SK-N-SH treated with all-trans-retinoic acid at 6 μM for 48 hours (cell line): ENCODE data around the gene NR4A2.

Source experiments
- ATAC-seq: fragments of 200-7000 bp; cut with Tn5 transposase; 3 replicates; pipeline ENCODE4 v1.9.1; 2020; ENCODE audit warnings: mild to moderate bottlenecking, moderate library complexity
- ARNTL ChIP-seq: fragments of 450-650 bp; formaldehyde crosslinking; IDR thresholded peaks from 2 replicates; pipeline ENCODE4 v1.5.0; 2020; ENCODE audit warnings: low read depth, mild to moderate bottlenecking, moderate library complexity, borderline replicate concordance
- BACH2 ChIP-seq: fragments of 250-450 bp; sonication (Bioruptor Pico); IDR thresholded peaks from 2 replicates; pipeline ENCODE4 v1.9.0; 2021; ENCODE audit warnings: mild to moderate bottlenecking, borderline replicate concordance
- CREB5 ChIP-seq: fragments of 250-450 bp; sonication (Bioruptor Pico); IDR thresholded peaks from 2 replicates; pipeline ENCODE4 v1.5.1; 2020; ENCODE audit warnings: low read depth, mild to moderate bottlenecking, moderate library complexity
- CSDC2 ChIP-seq: fragments of 250-450 bp; sonication (Bioruptor Pico); IDR thresholded peaks from 2 replicates; pipeline ENCODE4 v1.5.0; 2020; ENCODE audit warnings: mild to moderate bottlenecking, moderate library complexity
- ESRRG ChIP-seq: fragments of 250-450 bp; sonication (Bioruptor Pico); IDR thresholded peaks from 2 replicates; pipeline ENCODE4 v1.6.1; 2021; ENCODE audit warnings: mild to moderate bottlenecking
- GLIS3 ChIP-seq: fragments of 250-450 bp; sonication (Bioruptor Pico); IDR thresholded peaks from 2 replicates; pipeline ENCODE4 v1.5.0; 2020; ENCODE audit warnings: mild to moderate bottlenecking, moderate library complexity
- ISL1 ChIP-seq: fragments of 250-450 bp; sonication (Bioruptor Pico); IDR thresholded peaks from 2 replicates; pipeline ENCODE4 v2.1.2; 2022; ENCODE audit warnings: mild to moderate bottlenecking, moderate library complexity
- OSR1 ChIP-seq: fragments of 250-450 bp; sonication (Bioruptor Pico); IDR thresholded peaks from 2 replicates; pipeline ENCODE4 v1.8.0; 2022; ENCODE audit warnings: moderate library complexity, mild to moderate bottlenecking, inconsistent platforms
- PATZ1 ChIP-seq: fragments of 250-450 bp; sonication (Bioruptor Pico); IDR thresholded peaks from 2 replicates; pipeline ENCODE4 v1.8.0; 2020; ENCODE audit warnings: mild to moderate bottlenecking, moderate library complexity, borderline replicate concordance
- POU6F1 ChIP-seq: fragments of 250-450 bp; sonication (Bioruptor Pico); IDR thresholded peaks from 2 replicates; pipeline ENCODE4 v1.8.0; 2021; ENCODE audit warnings: low read depth, mild to moderate bottlenecking, moderate library complexity, borderline replicate concordance
- PPARA ChIP-seq: fragments of 250-450 bp; sonication (Bioruptor Pico); IDR thresholded peaks from 2 replicates; pipeline ENCODE4 v1.5.0; 2020; ENCODE audit warnings: mild to moderate bottlenecking, borderline replicate concordance
- RARB ChIP-seq: fragments of 250-450 bp; sonication (Bioruptor Pico); IDR thresholded peaks from 2 replicates; pipeline ENCODE4 v1.8.0; 2021; ENCODE audit warnings: mild to moderate bottlenecking, moderate library complexity
- TCF4 ChIP-seq: fragments of 250-450 bp; sonication (Bioruptor Pico); IDR thresholded peaks from 2 replicates; pipeline ENCODE4 v1.8.0; 2021; ENCODE audit warnings: mild to moderate bottlenecking, moderate library complexity, borderline replicate concordance
- TOX ChIP-seq: fragments of 250-450 bp; sonication (Bioruptor Pico); IDR thresholded peaks from 2 replicates; pipeline ENCODE4 v1.8.0; 2021; ENCODE audit warnings: mild to moderate bottlenecking, moderate library complexity, borderline replicate concordance
- ZC3H10 ChIP-seq: fragments of 250-450 bp; sonication (Bioruptor Pico); IDR thresholded peaks from 2 replicates; pipeline ENCODE4 v1.5.1; 2021; ENCODE audit warnings: mild to moderate bottlenecking, moderate library complexity
- ZFP3 ChIP-seq: fragments of 250-450 bp; sonication (Bioruptor Pico); IDR thresholded peaks from 2 replicates; pipeline ENCODE4 v1.5.0; 2020; ENCODE audit warnings: mild to moderate bottlenecking, moderate library complexity
- ZFP30 ChIP-seq: fragments of 450-650 bp; formaldehyde crosslinking; IDR thresholded peaks from 2 replicates; pipeline ENCODE4 v1.5.0; 2022; ENCODE audit warnings: mild to moderate bottlenecking, moderate library complexity
- ZNF565 ChIP-seq: fragments of 450-650 bp; formaldehyde crosslinking; conservative IDR thresholded peaks from 2 replicates; pipeline ENCODE4 v1.5.0; 2020; ENCODE audit warnings: low read depth, mild to moderate bottlenecking, moderate library complexity
- ZNF70 ChIP-seq: fragments of 450-650 bp; formaldehyde crosslinking; IDR thresholded peaks from 2 replicates; pipeline ENCODE4 v1.5.0; 2020; ENCODE audit warnings: mild to moderate bottlenecking, moderate library complexity
- ZNF8 ChIP-seq: fragments of 450-650 bp; formaldehyde crosslinking; IDR thresholded peaks from 2 replicates; pipeline ENCODE4 v1.5.0; 2020; ENCODE audit warnings: mild to moderate bottlenecking, moderate library complexity
- TF ChIP-seq, protein P1 (sequence below): fragments of 250-450 bp; sonication (Bioruptor Pico); IDR thresholded peaks from 2 replicates; pipeline ENCODE4 v1.5.0; 2020; ENCODE audit warnings: mild to moderate bottlenecking, moderate library complexity
- TF ChIP-seq, protein P2 (sequence below): fragments of 250-450 bp; sonication (Bioruptor Pico); IDR thresholded peaks from 2 replicates; pipeline ENCODE4 v1.5.1; 2021; ENCODE audit warnings: mild to moderate bottlenecking, moderate library complexity

NR4A2 gene

DNA sequence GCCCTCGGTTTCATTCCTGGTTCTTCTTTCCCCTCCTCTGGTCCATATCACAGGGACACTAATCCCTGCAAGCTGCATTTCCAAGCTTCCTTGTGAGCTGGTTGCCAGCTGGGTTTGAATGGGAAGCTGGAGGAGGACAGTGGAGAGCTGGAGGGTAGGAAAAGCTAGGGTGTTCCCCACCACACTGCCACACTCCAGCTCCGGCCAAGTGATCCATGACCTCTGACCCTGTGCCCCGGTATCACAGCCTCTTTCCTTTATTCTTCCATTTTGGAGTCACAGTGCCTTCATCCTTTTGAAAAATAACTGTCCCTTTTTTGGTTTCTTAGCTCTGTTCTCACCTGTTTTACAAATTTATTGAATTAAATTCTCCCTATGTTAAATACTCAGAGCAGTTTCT, 13.1 kb upstream of the NR4A2 start:
- ATAC-seq, result no peak

GRCh38 chr2:156343940-156344301, 11.4 kb upstream of the NR4A2 start:
- no peak for ATAC-seq
- TF ChIP-seq PATZ1 (CRISPR knock-in tag) (no peak), ESRRG (CRISPR knock-in tag) (no peak), TCF4 (CRISPR knock-in tag) (no peak), ZNF565 (no peak), GLIS3 (CRISPR knock-in tag) (no peak), CSDC2 (CRISPR knock-in tag) (no peak), ARNTL (CRISPR knock-in tag) (no peak), ZFP3 (CRISPR knock-in tag) (no peak), RARB (CRISPR knock-in tag) (no peak), OSR1 (CRISPR knock-in tag) (no peak), ZNF8 (CRISPR knock-in tag) (no peak), ZNF70 (CRISPR knock-in tag) (no peak), TOX (no peak), ZFP30 (CRISPR knock-in tag) (no peak), BACH2 (CRISPR knock-in tag) (no peak)
- TF ChIP-seq, protein P1, sequence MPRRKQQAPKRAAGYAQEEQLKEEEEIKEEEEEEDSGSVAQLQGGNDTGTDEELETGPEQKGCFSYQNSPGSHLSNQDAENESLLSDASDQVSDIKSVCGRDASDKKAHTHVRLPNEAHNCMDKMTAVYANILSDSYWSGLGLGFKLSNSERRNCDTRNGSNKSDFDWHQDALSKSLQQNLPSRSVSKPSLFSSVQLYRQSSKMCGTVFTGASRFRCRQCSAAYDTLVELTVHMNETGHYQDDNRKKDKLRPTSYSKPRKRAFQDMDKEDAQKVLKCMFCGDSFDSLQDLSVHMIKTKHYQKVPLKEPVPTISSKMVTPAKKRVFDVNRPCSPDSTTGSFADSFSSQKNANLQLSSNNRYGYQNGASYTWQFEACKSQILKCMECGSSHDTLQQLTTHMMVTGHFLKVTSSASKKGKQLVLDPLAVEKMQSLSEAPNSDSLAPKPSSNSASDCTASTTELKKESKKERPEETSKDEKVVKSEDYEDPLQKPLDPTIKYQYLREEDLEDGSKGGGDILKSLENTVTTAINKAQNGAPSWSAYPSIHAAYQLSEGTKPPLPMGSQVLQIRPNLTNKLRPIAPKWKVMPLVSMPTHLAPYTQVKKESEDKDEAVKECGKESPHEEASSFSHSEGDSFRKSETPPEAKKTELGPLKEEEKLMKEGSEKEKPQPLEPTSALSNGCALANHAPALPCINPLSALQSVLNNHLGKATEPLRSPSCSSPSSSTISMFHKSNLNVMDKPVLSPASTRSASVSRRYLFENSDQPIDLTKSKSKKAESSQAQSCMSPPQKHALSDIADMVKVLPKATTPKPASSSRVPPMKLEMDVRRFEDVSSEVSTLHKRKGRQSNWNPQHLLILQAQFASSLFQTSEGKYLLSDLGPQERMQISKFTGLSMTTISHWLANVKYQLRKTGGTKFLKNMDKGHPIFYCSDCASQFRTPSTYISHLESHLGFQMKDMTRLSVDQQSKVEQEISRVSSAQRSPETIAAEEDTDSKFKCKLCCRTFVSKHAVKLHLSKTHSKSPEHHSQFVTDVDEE (CRISPR knock-in tag), result no peak
- TF ChIP-seq, protein P2, sequence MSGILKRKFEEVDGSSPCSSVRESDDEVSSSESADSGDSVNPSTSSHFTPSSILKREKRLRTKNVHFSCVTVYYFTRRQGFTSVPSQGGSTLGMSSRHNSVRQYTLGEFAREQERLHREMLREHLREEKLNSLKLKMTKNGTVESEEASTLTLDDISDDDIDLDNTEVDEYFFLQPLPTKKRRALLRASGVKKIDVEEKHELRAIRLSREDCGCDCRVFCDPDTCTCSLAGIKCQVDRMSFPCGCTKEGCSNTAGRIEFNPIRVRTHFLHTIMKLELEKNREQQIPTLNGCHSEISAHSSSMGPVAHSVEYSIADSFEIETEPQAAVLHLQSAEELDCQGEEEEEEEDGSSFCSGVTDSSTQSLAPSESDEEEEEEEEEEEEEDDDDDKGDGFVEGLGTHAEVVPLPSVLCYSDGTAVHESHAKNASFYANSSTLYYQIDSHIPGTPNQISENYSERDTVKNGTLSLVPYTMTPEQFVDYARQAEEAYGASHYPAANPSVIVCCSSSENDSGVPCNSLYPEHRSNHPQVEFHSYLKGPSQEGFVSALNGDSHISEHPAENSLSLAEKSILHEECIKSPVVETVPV (CRISPR knock-in tag), result no peak

More for the DNA sequence above, 13.1 kb upstream of the NR4A2 start:
- TF ChIP-seq OSR1 (CRISPR knock-in tag) (no peak), CSDC2 (CRISPR knock-in tag) (no peak)

- TF ChIP-seq ZC3H10 (CRISPR knock-in tag) (no peak), BACH2 (CRISPR knock-in tag) (no peak), CREB5 (CRISPR knock-in tag) (no peak), ESRRG (CRISPR knock-in tag) (no peak), ARNTL (CRISPR knock-in tag) (no peak), POU6F1 (no peak), GLIS3 (CRISPR knock-in tag) (no peak), PPARA (CRISPR knock-in tag) (no peak), TOX (no peak), RARB (CRISPR knock-in tag) (no peak), ISL1 (no peak), ZNF70 (CRISPR knock-in tag) (no peak), ZFP30 (CRISPR knock-in tag) (no peak)
- TF ChIP-seq, protein P1 (CRISPR knock-in tag), result no peak
- TF ChIP-seq, protein P2 (CRISPR knock-in tag), result no peak
- 0 out of 3 replicates have a peak, but pooled peaks have one; percentile 6 for ATAC-seq
Observed at GRCh38 chr2:156343096-156343939, 10.8 kb upstream of the NR4A2 start.
